Smooth muscle cell (in vitro differentiated cells): ENCODE data around the gene TSPAN32. TPM values are rescaled to one million over a fixed set of nuclear protein-coding genes. Genes with fewer than 3 reads are reported as not detected.

Experiments used
- DNase-seq: peaks from one replicate; lab custom pipeline; 2025; ENCODE audit not compliant: unreplicated experiment; lab: John Stamatoyannopoulos, UW
- H2AFZ ChIP-seq: fragments of 200-600 bp; sonication (generic); 2 replicates; pipeline ENCODE4 v1.6.0; 2016; ENCODE audit warnings: antibody characterized with exemption, low read depth, mild to moderate bottlenecking
- H3F3A ChIP-seq: fragments of 200-600 bp; sonication (generic); 2 replicates; pipeline ENCODE4 v1.6.0; 2017; ENCODE audit warnings: antibody characterized with exemption, low read depth
- H3K27ac ChIP-seq: fragments of 200-600 bp; sonication (generic); 2 replicates; pipeline ENCODE4 v1.5.1; 2016; ENCODE audit warnings: low read depth, mild to moderate bottlenecking
- H3K27me3 ChIP-seq: fragments of 200-600 bp; sonication (generic); 2 replicates; pipeline ENCODE4 v1.6.1; 2016; ENCODE audit warnings: low read depth, mild to moderate bottlenecking
- H3K36me3 ChIP-seq: fragments of 200-600 bp; sonication (generic); 2 replicates; pipeline ENCODE4 v1.5.1; 2016; ENCODE audit warnings: low read depth
- H3K4me1 ChIP-seq: fragments of 200-600 bp; sonication (generic); 2 replicates; pipeline ENCODE4 v1.5.1; 2016; ENCODE audit warnings: low read depth
- H3K4me2 ChIP-seq: fragments of 200-600 bp; sonication (generic); 2 replicates; pipeline ENCODE4 v1.6.0; 2016; ENCODE audit warnings: mild to moderate bottlenecking
- H3K4me3 ChIP-seq: fragments of 200-600 bp; sonication (generic); 2 replicates; pipeline ENCODE4 v1.5.1; 2016; ENCODE audit warnings: mild to moderate bottlenecking
- H3K79me2 ChIP-seq: fragments of 200-600 bp; sonication (generic); 2 replicates; pipeline ENCODE4 v1.6.0; 2016; ENCODE audit warnings: low read depth, mild to moderate bottlenecking
- H3K9ac ChIP-seq: fragments of 200-600 bp; sonication (generic); 2 replicates; pipeline ENCODE4 v1.6.0; 2016; ENCODE audit warnings: low read depth
- H3K9me3 ChIP-seq: fragments of 200-600 bp; sonication (generic); replicated peaks from 2 replicates; pipeline ENCODE4 v1.5.1; 2016; ENCODE audit warnings: low read depth
- H4K20me1 ChIP-seq: fragments of 200-600 bp; sonication (generic); 2 replicates; pipeline ENCODE4 v1.6.0; 2016; ENCODE audit warnings: low read depth
- CTCF ChIP-seq: fragments of 200-600 bp; sonication (generic); IDR thresholded peaks from 2 replicates; pipeline ENCODE4 v1.5.1; 2017; ENCODE audit warnings: borderline replicate concordance, mild to moderate bottlenecking, antibody characterized with exemption; ENCODE audit not compliant: insufficient read depth, poor library complexity, severe bottlenecking
- WGBS: methylation state at CpG from one replicate; pipeline ENCODE4 v1.1.7; 2016; ENCODE audit warnings: low lambda C conversion rate; 5-methylcytosine and 5-hydroxymethylcytosine counted together
- polyA plus RNA-seq: library from polyadenylated mRNA; unstranded; fragments of >200 nt; fragmentation: Nextera tagmentation; extraction: Ambion mirVana; gene quantifications from 2 replicates; pipeline ENCODE4 v1.2.1, GENCODE V29; 2016
- total RNA-seq: library from RNA; depleted of rRNA; stranded (reverse); fragments of >200 nt; gene quantifications from 2 replicates; pipeline ENCODE4 v1.2.3, GENCODE V29; 2014

TSPAN32 gene
- total and polyA plus RNA-seq, 2 experiments from 2014 or later = not detected

- H3K9me3 ChIP-seq = no peaks in the 10 kb centered on the region
- peaks cover 78% of the 10 kb centered on the region for H3K27me3 ChIP-seq
Measured at GRCh38 chr11:2271077-2271326, 30.8 kb upstream of the TSPAN32 start.

GRCh38 chr11:2271327-2272227 lies 30.2 kb upstream of the TSPAN32 start:
- no peaks in the 10 kb centered on the region for H3F3A ChIP-seq
- 52% methylated on average over 29 of the region's 45 CpGs for WGBS
- H3K4me3 ChIP-seq = no peak overlapping the region
- H2AFZ ChIP-seq = no peak overlapping the region
- DNase-seq = no peak
- H4K20me1 ChIP-seq = no peaks in the 10 kb centered on the region
- TF ChIP-seq CTCF = no peak
- peaks cover 4% of the 10 kb centered on the region for H3K4me1 ChIP-seq
- H3K9ac ChIP-seq = no peak overlapping the region
- H3K27ac ChIP-seq = no peak overlapping the region
- H3K79me2 ChIP-seq = no peaks in the 10 kb centered on the region
- peaks cover 78% of the 10 kb centered on the region for H3K27me3 ChIP-seq
- H3K9me3 ChIP-seq = no peaks in the 10 kb centered on the region
- H3K36me3 ChIP-seq = no peaks in the 10 kb centered on the region
- no peak overlapping the region for H3K4me2 ChIP-seq

More at GRCh38 chr11:2271077-2271326, 30.8 kb upstream of the TSPAN32 start:
- no peaks in the 10 kb centered on the region for H3F3A ChIP-seq
- no peak overlapping the region for H2AFZ ChIP-seq
- WGBS = 26% methylated on average over 24 of the region's 28 CpGs
- no peak overlapping the region for H3K27ac ChIP-seq
- H3K79me2 ChIP-seq = no peaks in the 10 kb centered on the region
- H3K36me3 ChIP-seq = no peaks in the 10 kb centered on the region
- H3K4me1 ChIP-seq = peaks cover 4% of the 10 kb centered on the region
- H3K4me3 ChIP-seq = no peak overlapping the region
- H3K4me2 ChIP-seq = peak overlapping the region; percentile 93
- TF ChIP-seq CTCF = no peak
- H3K9ac ChIP-seq = no peak overlapping the region
- DNase-seq = no peak
- no peaks in the 10 kb centered on the region for H4K20me1 ChIP-seq

GRCh38 chr11:2272228-2272945 lies 29.4 kb upstream of the TSPAN32 start:
- Histone ChIP-seq H4K20me1 (no peaks in the 10 kb centered on the region), H3K36me3 (no peaks in the 10 kb centered on the region), H3F3A (no peaks in the 10 kb centered on the region), H3K4me3 (no peak overlapping the region), H3K9ac (no peak overlapping the region), H3K4me2 (no peak overlapping the region), H3K9me3 (no peaks in the 10 kb centered on the region), H3K4me1 (peaks cover 4% of the 10 kb centered on the region), H3K79me2 (no peaks in the 10 kb centered on the region), H2AFZ (no peak overlapping the region), H3K27me3 (peaks cover 84% of the 10 kb centered on the region), H3K27ac (no peak overlapping the region)
- WGBS = 92% methylated on average over 21 of the region's 21 CpGs
- TF ChIP-seq CTCF = no peak
- DNase-seq = no peak
